Immature natural killer cell (primary cell): ENCODE measurements around the gene SLC22A15. TPM values are rescaled to one million over a fixed set of nuclear protein-coding genes. Genes with fewer than 3 reads are reported as not detected.

Source experiments
- DNase-seq, 3 donors: peaks; one replicate each; pipeline ENCODE4 v3.0.0; 2022; ENCODE audit warnings: mixed read lengths in 1 of 3
- H3K27ac Mint-ChIP-seq, 6 donors: one replicate each; pipeline ENCODE4 v1.8.0; 2020; ENCODE audit warnings: mixed read lengths in 6 of 6, mild to moderate bottlenecking in 5 of 6, inconsistent platforms in 4 of 6, moderate library complexity in 3 of 6
- H3K27me3 Mint-ChIP-seq, 3 donors: one replicate each; pipeline ENCODE4 v1.8.0; 2020 to 2021; ENCODE audit warnings: low read depth in 3 of 3, mild to moderate bottlenecking in 3 of 3, mixed read lengths in 3 of 3, moderate library complexity in 3 of 3, inconsistent platforms in 1 of 3
- H3K36me3 Mint-ChIP-seq, 3 donors: one replicate each; pipeline ENCODE4 v1.8.0; 2020; ENCODE audit warnings: mixed read lengths in 3 of 3, inconsistent platforms in 2 of 3, mild to moderate bottlenecking in 2 of 3
- H3K4me1 Mint-ChIP-seq, 2 donors: one replicate each; pipeline ENCODE4 v1.8.0; 2020; ENCODE audit warnings: inconsistent platforms in 2 of 2, mild to moderate bottlenecking in 2 of 2, mixed read lengths in 2 of 2, moderate library complexity in 1 of 2
- H3K4me3 Mint-ChIP-seq, 5 donors: one replicate each; pipeline ENCODE4 v1.8.0; 2020; ENCODE audit warnings: mild to moderate bottlenecking in 5 of 5, mixed read lengths in 5 of 5, inconsistent platforms in 3 of 5, moderate library complexity in 3 of 5
- H3K9me3 Mint-ChIP-seq, 6 donors: one replicate each; pipeline ENCODE4 v1.8.0; 2020; ENCODE audit warnings: mild to moderate bottlenecking in 6 of 6, mixed read lengths in 6 of 6, inconsistent platforms in 4 of 6, moderate library complexity in 3 of 6
- polyA plus RNA-seq, 3 donors: library from polyadenylated mRNA; unstranded; fragments of 300-500 nt; fragmentation: Illumina TruSeq; gene quantifications; one replicate each; pipeline ENCODE4 v1.2.3, GENCODE V29; 2021

Gene SLC22A15
- polyA plus RNA-seq, 3 donors from 2014 or later: 0.18 to 1.2 (median 0.38) TPM

GRCh38 chr1:116076831-116077230 lies 100.5 kb downstream of the SLC22A15 start:
- Mint-ChIP-seq H3K4me3 (no peak overlapping the region), H3K27me3 (peaks cover 2 to 7% (median 2%) of the 10 kb centered on the region in 3 donors), H3K4me1 (no peaks in the 10 kb centered on the region), H3K27ac (no peak overlapping the region), H3K36me3 (peaks cover 0 to 20% (median 13%) of the 10 kb centered on the region in 3 donors), H3K9me3 (no peaks in the 10 kb centered on the region)
- DNase-seq: no peak

- Mint-ChIP-seq H3K4me1 (no peaks in the 10 kb centered on the region), H3K9me3 (no peaks in the 10 kb centered on the region), H3K4me3 (no peak overlapping the region), H3K36me3 (peaks cover 0 to 19% (median 7%) of the 10 kb centered on the region in 3 donors), H3K27me3 (peaks cover 2 to 7% (median 7%) of the 10 kb centered on the region in 3 donors), H3K27ac (no peak overlapping the region)
- DNase-seq: no peak
These were observed 102.4 kb downstream of the SLC22A15 start for GRCh38 chr1:116078699-116079223.

GRCh38 chr1:116087628-116088027 lies 111.3 kb downstream of the SLC22A15 start:
- DNase-seq: no peak
- H3K27me3 Mint-ChIP-seq: peaks cover 0 to 18% (median 11%) of the 10 kb centered on the region in 3 donors
- H3K36me3 Mint-ChIP-seq: peaks cover 9 to 31% (median 21%) of the 10 kb centered on the region in 3 donors
- peaks cover 7 to 42% (median 22%) of the 10 kb centered on the region in 6 donors for H3K9me3 Mint-ChIP-seq
- no peak overlapping the region for H3K4me3 Mint-ChIP-seq
- no peak overlapping the region for H3K27ac Mint-ChIP-seq
- no peaks in the 10 kb centered on the region for H3K4me1 Mint-ChIP-seq

- DNase-seq: no peak
- Mint-ChIP-seq H3K4me3 (no peak overlapping the region), H3K27ac (no peak overlapping the region), H3K4me1 (no peaks in the 10 kb centered on the region), H3K36me3 (peaks cover 9 to 27% (median 18%) of the 10 kb centered on the region in 3 donors), H3K9me3 (peaks cover 7 to 46% (median 22%) of the 10 kb centered on the region in 6 donors), H3K27me3 (peaks cover 1 to 16% (median 11%) of the 10 kb centered on the region in 3 donors)
These were observed 113.6 kb downstream of the SLC22A15 start for GRCh38 chr1:116089870-116090269.

GRCh38 chr1:116091083-116091482 lies 114.8 kb downstream of the SLC22A15 start:
- Mint-ChIP-seq H3K27me3 (peaks cover 4 to 11% (median 7%) of the 10 kb centered on the region in 3 donors), H3K4me1 (no peaks in the 10 kb centered on the region), H3K9me3 (peaks cover 8 to 54% (median 28%) of the 10 kb centered on the region in 6 donors), H3K27ac (no peak overlapping the region), H3K4me3 (no peak overlapping the region), H3K36me3 (peaks cover 9 to 25% (median 21%) of the 10 kb centered on the region in 3 donors)
- DNase-seq: no peak

- no peaks in the 10 kb centered on the region for H3K4me1 Mint-ChIP-seq
- H3K36me3 Mint-ChIP-seq: peaks cover 13 to 24% (median 22%) of the 10 kb centered on the region in 3 donors
- peaks cover 3 to 13% (median 4%) of the 10 kb centered on the region in 3 donors for H3K27me3 Mint-ChIP-seq
- no peak overlapping the region for H3K27ac Mint-ChIP-seq
- DNase-seq: no peak
- H3K4me3 Mint-ChIP-seq: no peak overlapping the region
- peaks cover 11 to 55% (median 31%) of the 10 kb centered on the region in 6 donors for H3K9me3 Mint-ChIP-seq
These were observed 116.6 kb downstream of the SLC22A15 start for GRCh38 chr1:116092752-116093489.

GRCh38 chr1:116095027-116095426 lies 118.7 kb downstream of the SLC22A15 start:
- peaks cover 11 to 33% (median 17%) of the 10 kb centered on the region in 6 donors for H3K9me3 Mint-ChIP-seq
- H3K4me3 Mint-ChIP-seq: no peak overlapping the region
- H3K36me3 Mint-ChIP-seq: peaks cover 7 to 12% (median 9%) of the 10 kb centered on the region in 3 donors
- no peak overlapping the region for H3K27ac Mint-ChIP-seq
- peaks cover 0 to 7% (median 4%) of the 10 kb centered on the region in 3 donors for H3K27me3 Mint-ChIP-seq
- no peaks in the 10 kb centered on the region for H3K4me1 Mint-ChIP-seq
- no peak for DNase-seq

GRCh38 chr1:116096013-116096618 lies 119.8 kb downstream of the SLC22A15 start:
- Mint-ChIP-seq H3K27me3 (peaks cover 0 to 7% (median 4%) of the 10 kb centered on the region in 3 donors), H3K4me1 (no peaks in the 10 kb centered on the region), H3K27ac (no peak overlapping the region), H3K36me3 (peaks cover 3 to 6% (median 4%) of the 10 kb centered on the region in 3 donors), H3K4me3 (no peak overlapping the region), H3K9me3 (peaks cover 4 to 23% (median 11%) of the 10 kb centered on the region in 6 donors)
- DNase-seq: no peak

- H3K4me3 Mint-ChIP-seq: no peak overlapping the region
- peaks cover 4 to 21% (median 11%) of the 10 kb centered on the region in 6 donors for H3K9me3 Mint-ChIP-seq
- no peak overlapping the region for H3K27ac Mint-ChIP-seq
- peaks cover 3 to 6% (median 4%) of the 10 kb centered on the region in 3 donors for H3K36me3 Mint-ChIP-seq
- DNase-seq: no peak
- H3K4me1 Mint-ChIP-seq: no peaks in the 10 kb centered on the region
- peaks cover 0 to 9% (median 7%) of the 10 kb centered on the region in 3 donors for H3K27me3 Mint-ChIP-seq
These were observed 121.3 kb downstream of the SLC22A15 start for GRCh38 chr1:116097626-116098025.

GRCh38 chr1:116099379-116099778 lies 123.1 kb downstream of the SLC22A15 start:
- H3K4me1 Mint-ChIP-seq: no peaks in the 10 kb centered on the region
- DNase-seq: no peak
- H3K27ac Mint-ChIP-seq: no peak overlapping the region
- peaks cover 3 to 6% (median 4%) of the 10 kb centered on the region in 3 donors for H3K36me3 Mint-ChIP-seq
- H3K4me3 Mint-ChIP-seq: no peak overlapping the region
- peaks cover 0 to 9% (median 6%) of the 10 kb centered on the region in 3 donors for H3K27me3 Mint-ChIP-seq
- peaks cover 4 to 19% (median 11%) of the 10 kb centered on the region in 6 donors for H3K9me3 Mint-ChIP-seq

GRCh38 chr1:116099919-116100318 lies 123.6 kb downstream of the SLC22A15 start:
- DNase-seq: no peak
- Mint-ChIP-seq H3K36me3 (peaks cover 3 to 5% (median 4%) of the 10 kb centered on the region in 3 donors), H3K9me3 (peaks cover 3 to 13% (median 10%) of the 10 kb centered on the region in 6 donors), H3K27ac (no peak overlapping the region), H3K27me3 (peaks cover 0 to 8% (median 5%) of the 10 kb centered on the region in 3 donors), H3K4me1 (no peaks in the 10 kb centered on the region), H3K4me3 (no peak overlapping the region)

GRCh38 chr1:116104667-116105066 lies 128.4 kb downstream of the SLC22A15 start:
- no peak for DNase-seq
- H3K9me3 Mint-ChIP-seq: no peaks in the 10 kb centered on the region
- peaks cover 0 to 3% (median 3%) of the 10 kb centered on the region in 3 donors for H3K27me3 Mint-ChIP-seq
- H3K36me3 Mint-ChIP-seq: no peaks in the 10 kb centered on the region
- no peak overlapping the region for H3K4me3 Mint-ChIP-seq
- no peak overlapping the region for H3K27ac Mint-ChIP-seq
- H3K4me1 Mint-ChIP-seq: no peaks in the 10 kb centered on the region

GRCh38 chr1:116105996-116106395 lies 129.7 kb downstream of the SLC22A15 start:
- Mint-ChIP-seq H3K9me3 (no peaks in the 10 kb centered on the region), H3K27ac (no peak overlapping the region), H3K4me1 (no peaks in the 10 kb centered on the region), H3K27me3 (peaks cover 0 to 7% (median 3%) of the 10 kb centered on the region in 3 donors), H3K4me3 (no peak overlapping the region), H3K36me3 (no peaks in the 10 kb centered on the region)
- no peak for DNase-seq

GRCh38 chr1:116106646-116107045 lies 130.3 kb downstream of the SLC22A15 start:
- H3K4me1 Mint-ChIP-seq: no peaks in the 10 kb centered on the region
- no peak for DNase-seq
- H3K36me3 Mint-ChIP-seq: no peaks in the 10 kb centered on the region
- peaks cover 1 to 8% (median 3%) of the 10 kb centered on the region in 3 donors for H3K27me3 Mint-ChIP-seq
- H3K27ac Mint-ChIP-seq: no peak overlapping the region
- no peaks in the 10 kb centered on the region for H3K9me3 Mint-ChIP-seq
- no peak overlapping the region for H3K4me3 Mint-ChIP-seq
